GM21447 (cell line): ENCODE results near the gene RAB6D.
"Not testable (repeated sequence)": the region's sequence is repeated elsewhere in the genome, so short reads cannot be mapped to it uniquely, and the experiment has no call there.

ENCODE experiments used
- ATAC-seq: cut with Tn5 transposase; IDR thresholded peaks from one replicate; pipeline ENCODE4 v1.9.1; 2021; ENCODE audit not compliant: unreplicated experiment

Gene RAB6D

DNA sequence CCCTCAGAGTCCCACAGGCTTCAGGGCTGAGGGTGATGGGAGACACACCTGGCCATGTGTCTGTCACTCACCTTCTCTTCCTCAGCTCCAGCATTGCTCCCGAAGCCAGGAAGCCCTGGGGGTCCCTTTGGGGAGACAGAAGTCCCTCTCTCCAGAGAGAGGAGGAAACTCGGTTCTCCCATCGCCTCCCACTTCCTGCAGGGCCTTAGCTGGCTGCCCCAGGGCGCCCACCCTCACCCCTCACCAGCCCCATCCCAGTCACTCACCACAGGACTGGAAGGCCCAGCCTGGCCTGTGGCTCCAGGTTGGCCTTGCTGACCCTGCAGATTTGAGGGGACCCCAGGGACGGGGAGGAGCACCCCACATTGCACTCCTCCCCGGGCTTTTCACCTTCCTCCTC is 2.7 kb upstream of the RAB6D start:
- ATAC-seq, result no peak

DNA sequence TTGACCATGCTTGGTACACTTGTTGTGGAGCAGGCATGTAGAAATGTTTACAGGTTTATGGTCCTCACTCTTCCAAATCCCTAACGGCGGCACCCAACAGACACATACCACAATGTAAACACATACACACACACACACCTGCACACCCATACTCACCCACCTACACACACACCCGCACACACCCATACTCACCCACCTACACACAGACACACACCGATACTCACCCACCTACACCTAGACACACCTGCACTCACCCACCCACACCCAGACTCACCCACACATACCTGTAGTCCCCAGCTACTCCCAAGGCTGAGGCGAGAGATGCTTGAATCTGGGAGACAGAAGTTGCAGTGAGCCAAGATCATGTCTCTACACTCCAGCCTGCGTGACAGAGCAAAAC is 1.5 kb upstream of the RAB6D start:
- no peak for ATAC-seq

DNA sequence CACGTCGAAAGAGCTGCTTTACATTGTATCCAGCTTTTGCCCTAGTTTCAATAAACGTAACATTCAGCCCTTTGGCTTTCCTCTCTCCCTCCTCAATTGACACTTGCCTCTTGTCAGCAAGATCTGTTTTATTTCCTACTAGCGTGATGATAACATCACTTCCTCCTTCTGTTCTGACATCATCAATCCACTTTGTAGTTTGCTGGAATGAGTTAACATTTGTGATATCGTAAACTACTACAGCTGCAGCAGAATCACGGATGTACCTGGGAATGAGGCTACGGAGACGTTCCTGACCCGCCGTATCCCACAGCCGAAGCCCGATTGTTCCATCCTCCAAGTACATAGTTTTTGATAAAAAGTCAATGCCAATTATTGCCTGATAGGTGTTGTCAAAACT is 755 bp downstream of the RAB6D start:
- not testable (repeated sequence) for ATAC-seq

DNA sequence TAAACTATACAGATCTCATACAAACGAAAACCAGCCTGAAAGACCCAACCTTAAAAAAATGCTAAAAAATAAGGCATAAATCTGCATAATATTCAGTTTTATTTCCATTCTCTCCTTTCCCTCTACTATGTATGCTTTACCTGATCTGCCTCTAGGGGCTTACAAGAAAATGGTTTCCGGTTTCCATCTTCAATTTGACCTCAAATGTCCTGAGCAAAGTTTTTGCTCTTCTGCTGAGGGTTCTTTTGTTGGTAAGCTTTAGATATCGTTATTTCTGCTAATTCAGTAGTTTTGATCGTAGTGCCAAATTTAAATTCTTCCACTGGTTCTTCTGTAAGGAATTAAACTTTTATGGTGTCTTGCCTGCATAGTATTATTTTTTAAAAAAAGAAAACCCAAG is 2.2 kb downstream of the RAB6D start:
- not testable (repeated sequence) for ATAC-seq

DNA sequence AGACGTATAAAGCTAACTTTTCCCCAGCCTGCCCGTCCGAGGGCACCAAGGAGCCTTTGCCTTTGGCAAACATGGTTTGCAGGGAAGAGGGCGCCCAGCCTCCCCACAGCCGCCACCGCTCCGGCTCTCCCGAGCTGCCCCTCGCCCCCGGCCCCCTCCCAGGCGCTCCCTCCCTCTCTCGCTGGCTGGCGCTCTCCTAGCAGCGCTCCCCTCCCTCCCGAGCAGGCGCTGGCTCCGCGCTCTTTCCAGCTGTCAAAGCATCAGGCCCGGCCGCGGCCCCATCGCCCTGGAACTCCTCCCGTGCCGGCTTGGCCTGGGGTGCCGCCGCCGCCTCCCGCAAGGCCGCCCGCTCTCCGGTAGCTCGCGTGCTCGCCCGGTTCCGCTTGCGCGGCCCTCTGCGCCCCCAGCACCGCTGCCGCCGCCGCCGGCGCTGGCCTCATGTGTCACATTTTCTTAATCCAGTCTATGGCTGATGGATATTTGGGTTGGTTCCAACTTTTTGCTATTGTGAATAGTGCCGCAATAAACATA is 10.7 kb downstream of the RAB6D start:
- ATAC-seq, result not testable (repeated sequence)

DNA sequence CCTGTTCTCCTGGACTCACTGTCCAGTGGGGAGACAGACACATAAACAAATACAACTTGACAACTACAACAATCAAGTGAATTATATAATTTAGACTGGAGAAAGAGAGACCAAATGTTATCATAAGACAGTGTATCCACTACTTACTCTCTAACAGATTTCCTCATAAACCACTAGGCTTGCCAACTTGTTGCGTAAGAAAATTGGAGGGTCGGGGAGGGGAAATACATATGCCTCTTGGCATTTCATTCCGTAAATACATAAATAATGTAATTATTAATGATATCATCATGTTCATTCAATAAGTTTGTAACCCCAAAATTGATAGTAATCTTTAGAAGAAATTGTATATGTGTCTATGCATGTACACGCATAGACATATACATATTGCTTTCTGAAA is 14.9 kb downstream of the RAB6D start:
- ATAC-seq, result no peak

DNA sequence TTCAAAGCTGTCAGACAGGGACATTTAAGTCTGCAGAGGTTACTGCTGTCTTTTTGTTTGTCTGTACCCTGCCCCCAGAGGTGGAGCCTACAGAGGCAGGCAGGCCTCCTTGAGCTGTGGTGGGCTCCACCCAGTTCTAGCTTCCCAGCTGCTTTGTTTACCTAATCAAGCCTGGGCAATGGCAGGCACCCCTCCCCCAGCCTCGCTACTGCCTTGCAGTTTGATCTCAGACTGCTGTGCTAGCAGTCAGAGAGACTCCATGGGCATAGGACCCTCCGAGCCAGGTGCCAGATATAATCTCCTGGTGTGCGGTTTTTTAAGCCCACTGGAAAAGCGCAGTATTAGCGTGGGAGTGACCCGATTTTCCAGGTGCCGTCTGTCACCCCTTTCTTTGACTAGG is 16.9 kb downstream of the RAB6D start:
- not testable (repeated sequence) for ATAC-seq

DNA sequence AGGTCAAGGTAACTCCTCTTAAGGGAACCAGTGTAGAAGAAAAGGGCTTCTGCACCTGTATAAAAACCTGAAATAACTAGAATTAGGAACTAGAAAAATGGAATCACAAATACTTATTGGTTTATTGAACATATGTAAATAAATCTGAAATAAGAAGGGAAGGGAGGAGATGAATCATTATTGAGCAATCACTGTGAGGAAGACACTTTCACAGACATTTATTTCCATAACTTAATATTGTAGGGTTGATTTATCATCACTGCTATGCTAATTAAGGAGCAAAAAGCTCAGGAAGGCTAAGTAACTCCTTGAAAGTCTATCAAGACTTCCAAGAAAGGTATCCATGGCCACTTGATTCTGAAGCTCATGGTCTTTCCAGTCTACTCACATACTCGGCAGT is 24.7 kb downstream of the RAB6D start:
- not testable (repeated sequence) for ATAC-seq

DNA sequence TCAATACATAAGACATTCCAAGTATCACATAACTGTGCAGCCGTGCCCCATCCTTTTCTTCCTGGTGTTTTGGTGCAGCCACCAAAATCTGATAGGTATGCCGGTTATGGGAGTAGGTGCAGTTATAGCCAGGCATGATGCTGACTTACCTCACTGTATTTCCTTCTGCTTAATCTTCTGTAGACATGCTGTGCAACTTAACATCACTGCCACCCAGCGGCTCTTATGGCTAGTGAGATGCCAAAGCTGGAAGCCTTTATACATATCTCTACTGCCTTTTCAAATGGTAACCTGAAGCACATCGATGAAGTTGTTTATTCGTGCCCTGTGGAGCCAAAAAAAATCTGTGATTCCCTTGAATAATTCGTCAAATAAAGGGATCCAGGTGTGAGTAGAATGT is 28.6 kb downstream of the RAB6D start:
- ATAC-seq, result not testable (repeated sequence)

DNA sequence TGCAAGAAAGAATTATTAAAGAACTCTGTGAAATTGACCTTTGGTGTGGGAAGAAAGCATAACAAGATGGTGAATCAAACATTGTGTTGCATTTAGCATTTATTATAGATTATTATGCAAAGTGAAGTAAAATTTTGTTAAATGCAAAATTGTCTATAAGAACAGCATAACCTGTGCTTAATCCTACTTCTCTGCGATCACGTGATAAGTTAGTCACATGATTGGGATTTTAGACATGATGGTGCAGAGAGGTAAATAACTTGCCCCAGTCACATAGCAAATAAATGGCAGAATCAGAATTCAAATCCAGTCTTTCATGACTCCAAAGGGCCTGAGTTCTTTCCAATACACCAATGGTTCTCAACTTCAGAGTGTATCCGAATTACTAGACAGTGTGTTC is 31.3 kb downstream of the RAB6D start:
- ATAC-seq, result not testable (repeated sequence)

DNA sequence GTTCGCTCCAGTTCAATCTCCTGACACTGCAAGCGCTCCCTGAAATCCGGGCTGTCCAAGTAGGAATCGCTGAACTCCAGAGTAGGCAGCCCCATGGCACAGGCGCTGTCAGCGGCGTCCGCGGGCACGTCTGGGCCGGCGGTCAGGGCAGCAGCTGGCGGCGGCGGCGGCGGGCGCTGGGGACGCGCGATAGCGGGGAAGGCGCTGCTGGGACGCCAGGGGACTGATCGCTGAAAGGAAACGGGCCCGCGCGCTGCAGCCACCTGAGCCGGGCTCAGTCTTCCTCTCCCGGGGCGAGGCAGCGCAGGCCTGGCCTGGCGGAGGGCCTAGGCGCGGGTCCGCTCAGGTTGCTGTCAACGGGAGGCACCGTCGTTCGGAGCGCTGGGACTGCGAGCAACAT is 33.0 kb downstream of the RAB6D start:
- ATAC-seq, result not testable (repeated sequence)

DNA sequence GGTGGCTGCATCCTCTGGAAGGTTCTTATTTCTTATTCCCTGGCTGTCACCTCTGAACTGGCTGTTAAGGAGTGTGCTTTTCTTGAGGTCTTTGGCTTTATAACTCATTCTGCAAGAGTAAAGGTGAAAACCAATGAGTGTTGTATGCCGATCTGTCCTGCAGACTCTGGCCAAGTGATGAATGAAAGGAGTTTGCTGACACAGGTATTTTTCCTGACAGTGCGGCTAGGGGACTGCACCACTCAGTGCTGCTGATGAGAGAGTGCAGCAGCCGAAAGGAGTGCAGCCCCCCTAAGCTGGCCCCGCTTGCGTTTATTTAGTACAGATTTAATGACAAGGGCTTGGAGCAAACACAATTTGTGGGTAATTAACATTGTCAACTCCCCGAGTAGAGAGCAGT is 41.8 kb downstream of the RAB6D start:
- no peak for ATAC-seq

DNA sequence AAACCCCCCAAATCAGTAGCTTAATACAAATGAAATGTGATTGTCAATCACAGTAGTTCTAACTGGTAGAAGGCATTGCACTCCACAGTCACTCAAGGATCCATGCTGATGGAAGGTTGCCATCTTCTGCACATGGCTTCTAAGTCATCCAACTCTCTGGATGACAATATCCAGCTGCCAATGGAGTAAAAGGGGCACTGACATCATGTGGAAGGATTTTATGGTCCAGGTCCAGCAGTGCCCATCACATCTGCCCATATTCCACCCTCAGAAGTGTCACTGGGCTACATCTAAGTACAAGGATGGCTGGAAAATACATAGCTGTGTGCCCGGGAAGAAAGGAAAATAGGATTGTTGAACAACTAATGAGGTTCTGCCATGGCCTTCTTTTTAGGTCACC is 42.6 kb downstream of the RAB6D start:
- ATAC-seq, result not testable (repeated sequence)

DNA sequence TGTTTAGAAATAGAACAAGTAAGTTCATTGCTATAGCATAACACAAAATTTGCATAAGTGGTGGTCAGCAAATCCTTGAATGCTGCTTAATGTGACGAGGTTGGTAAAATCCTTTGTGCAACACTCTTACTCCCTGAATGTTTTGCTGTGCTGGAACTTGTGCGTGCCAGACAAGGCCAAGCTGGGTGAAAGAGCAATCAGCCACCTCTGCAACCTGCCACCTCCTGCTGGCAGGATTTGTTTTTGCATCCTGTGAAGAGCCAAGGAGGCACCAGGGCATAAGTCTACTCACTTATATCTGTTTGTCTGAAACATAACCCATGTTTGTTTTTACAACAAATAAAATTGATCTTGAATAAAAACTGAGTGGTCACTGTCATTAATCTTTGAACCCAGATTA is 53.0 kb downstream of the RAB6D start:
- not testable (repeated sequence) for ATAC-seq
